IMR-90 (cell line): ENCODE data around the gene PHAF1. TPM values are rescaled to one million over a fixed set of nuclear protein-coding genes. Genes with fewer than 3 reads are reported as not detected.

Experiments used
- ATAC-seq: fragments of 200-7000 bp; cut with Tn5 transposase; 2 replicates; pipeline ENCODE4 v1.9.1; 2020; ENCODE audit warnings: low read depth, mild to moderate bottlenecking, moderate library complexity
- BruUV-seq: library from RNA; stranded (reverse); fragments of 400-500 nt; replicated peaks from 2 replicates; lab custom pipeline; 2021; lab: Mats Ljungman, UMichigan
- CTCF ChIA-PET: fragments of 300-600 bp; formaldehyde crosslinking; extraction: SDS; loops from one replicate; lab custom pipeline; 2021; ENCODE audit warnings: antibody characterized with exemption; lab: Yijun Ruan, JAX
- POLR2A ChIA-PET: fragments of 300-600 bp; sonication (Branson Sonifier 250); formaldehyde crosslinking; loops from one replicate; lab custom pipeline; 2022; ENCODE audit warnings: antibody characterized with exemption; ENCODE audit not compliant: unreplicated experiment; lab: Charles Lee
- DNase-seq: peaks from one replicate; pipeline ENCODE4 v3.0.0; 2013
- H2AFZ ChIP-seq: replicated peaks from 2 replicates; pipeline ENCODE3; 2013; ENCODE audit warnings: low read length, mild to moderate bottlenecking; ENCODE audit not compliant: poor library complexity
- H2AK5ac ChIP-seq: 2 replicates; pipeline ENCODE4 v1.6.1; 2013; ENCODE audit warnings: low read depth, low read length, inconsistent platforms
- H2AK9ac ChIP-seq: replicated peaks from 2 replicates; pipeline ENCODE3; 2013; ENCODE audit warnings: mild to moderate bottlenecking, low read depth, low read length, moderate library complexity; ENCODE audit not compliant: poor library complexity
- H2BK120ac ChIP-seq: 2 replicates; pipeline ENCODE4 v1.6.1; 2013; ENCODE audit warnings: low read depth, low read length, inconsistent platforms
- H2BK15ac ChIP-seq: 3 replicates; pipeline ENCODE4 v1.6.1; 2013; ENCODE audit warnings: low read depth, low read length, inconsistent platforms
- H2BK20ac ChIP-seq: 2 replicates; pipeline ENCODE4 v1.6.1; 2013; ENCODE audit warnings: low read depth, mild to moderate bottlenecking, inconsistent platforms, low read length, moderate library complexity
- H2BK5ac ChIP-seq: 2 replicates; pipeline ENCODE4 v1.6.1; 2013; ENCODE audit warnings: mild to moderate bottlenecking, low read depth, low read length, inconsistent platforms; ENCODE audit not compliant: poor library complexity, severe bottlenecking
- H3K14ac ChIP-seq: replicated peaks from 2 replicates; pipeline ENCODE4 v1.6.1; 2013; ENCODE audit warnings: low read depth, low read length, inconsistent platforms
- H3K18ac ChIP-seq: 2 replicates; pipeline ENCODE4 v1.6.1; 2013; ENCODE audit warnings: low read depth, low read length, control low read depth
- H3K23ac ChIP-seq: 2 replicates; pipeline ENCODE4 v1.6.1; 2013; ENCODE audit warnings: low read depth, low read length, inconsistent platforms
- H3K27ac ChIP-seq: 2 replicates; pipeline ENCODE4 v1.5.1; 2013; ENCODE audit warnings: mild to moderate bottlenecking, control low read depth, low read length; ENCODE audit not compliant: insufficient read depth
- H3K27me3 ChIP-seq: 2 replicates; pipeline ENCODE4 v1.6.1; 2013; ENCODE audit warnings: low read length; ENCODE audit not compliant: control insufficient read depth, insufficient read depth
- H3K36me3 ChIP-seq: 2 replicates; pipeline ENCODE4 v1.6.1; 2013; ENCODE audit warnings: low read length, mixed read lengths; ENCODE audit not compliant: control insufficient read depth, insufficient read depth
- H3K4ac ChIP-seq: 2 replicates; pipeline ENCODE4 v1.6.1; 2013; ENCODE audit warnings: low read depth, low read length, inconsistent platforms
- H3K4me1 ChIP-seq: 2 replicates; pipeline ENCODE4 v1.6.1; 2013; ENCODE audit warnings: low read length, mixed read lengths; ENCODE audit not compliant: control insufficient read depth, insufficient read depth
- H3K4me2 ChIP-seq: 2 replicates; pipeline ENCODE4 v1.6.1; 2013; ENCODE audit warnings: low read depth, mild to moderate bottlenecking, control low read depth, low read length, moderate library complexity
- H3K4me3 ChIP-seq: 2 replicates; pipeline ENCODE4 v1.5.1; 2013; ENCODE audit warnings: low read depth, mild to moderate bottlenecking, control low read depth, low read length, moderate library complexity; ENCODE audit not compliant: insufficient read depth
- H3K56ac ChIP-seq: 2 replicates; pipeline ENCODE4 v1.6.1; 2013; ENCODE audit warnings: low read length, inconsistent platforms; ENCODE audit not compliant: insufficient read depth; ENCODE audit errors: extremely low read depth
- H3K79me1 ChIP-seq, 2 experiments: 2 replicates each; pipeline ENCODE4 v1.6.1; 2013; ENCODE audit warnings: low read length in 2 of 2, inconsistent platforms in 1 of 2, low read depth in 1 of 2
- H3K9ac ChIP-seq: 2 replicates; pipeline ENCODE4 v1.6.1; 2013; ENCODE audit warnings: low read depth, low read length, control low read depth
- H3K9me1 ChIP-seq: 2 replicates; pipeline ENCODE4 v1.6.1; 2013; ENCODE audit warnings: low read length, inconsistent platforms; ENCODE audit not compliant: insufficient read depth
- H3K9me3 ChIP-seq: 2 replicates; pipeline ENCODE4 v1.6.1; 2013; ENCODE audit warnings: low read length; ENCODE audit not compliant: control insufficient read depth, insufficient read depth
- H4K20me1 ChIP-seq: 2 replicates; pipeline ENCODE4 v1.6.1; 2013; ENCODE audit warnings: low read length, inconsistent platforms; ENCODE audit not compliant: insufficient read depth
- H4K5ac ChIP-seq: 2 replicates; pipeline ENCODE4 v1.6.1; 2013; ENCODE audit warnings: mild to moderate bottlenecking, low read depth, low read length, control low read depth
- H4K8ac ChIP-seq, 2 experiments: 2 replicates each; pipeline ENCODE4 v1.6.1; 2013; ENCODE audit warnings: low read depth in 2 of 2, low read length in 2 of 2, control low read depth in 1 of 2, inconsistent platforms in 1 of 2
- H4K91ac ChIP-seq: 2 replicates; pipeline ENCODE4 v1.6.1; 2013; ENCODE audit warnings: low read depth, low read length, inconsistent platforms; ENCODE audit not compliant: insufficient read depth
- BHLHE40 ChIP-seq: fragments of 150-350 bp; IDR thresholded peaks from 2 replicates; pipeline ENCODE4 v1.6.1; 2016; ENCODE audit warnings: mild to moderate bottlenecking, low read depth, low read length
- CEBPB ChIP-seq: IDR thresholded peaks from 2 replicates; pipeline ENCODE4 v1.6.1; 2012; ENCODE audit warnings: low read depth, low read length, improper control_type of control experiment
- CHD1 ChIP-seq: IDR thresholded peaks from 2 replicates; pipeline ENCODE4 v1.6.1; 2012; ENCODE audit warnings: low read depth, low read length, improper control_type of control experiment
- FOS ChIP-seq: fragments of 150-350 bp; IDR thresholded peaks from 2 replicates; pipeline ENCODE4 v1.6.1; 2016; ENCODE audit warnings: low read depth, low read length
- MAFK ChIP-seq: IDR thresholded peaks from 2 replicates; pipeline ENCODE4 v1.6.1; 2012; ENCODE audit warnings: low read depth, low read length, improper control_type of control experiment
- MAZ ChIP-seq: IDR thresholded peaks from 2 replicates; pipeline ENCODE4 v1.6.1; 2012; ENCODE audit warnings: low read depth, mild to moderate bottlenecking, low read length, improper control_type of control experiment, moderate library complexity, borderline replicate concordance
- MXI1 ChIP-seq: IDR thresholded peaks from 2 replicates; pipeline ENCODE4 v1.6.1; 2012; ENCODE audit warnings: low read depth, mild to moderate bottlenecking, low read length, moderate library complexity, borderline replicate concordance
- NFE2L2 ChIP-seq: fragments of 150-350 bp; IDR thresholded peaks from 2 replicates; pipeline ENCODE4 v1.6.1; 2016; ENCODE audit warnings: low read depth, mild to moderate bottlenecking, low read length
- POLR2A ChIP-seq: IDR thresholded peaks from 2 replicates; pipeline ENCODE4 v1.6.1; 2012; ENCODE audit warnings: mild to moderate bottlenecking, low read depth, low read length
- RAD21 ChIP-seq: IDR thresholded peaks from 2 replicates; pipeline ENCODE4 v1.6.1; 2012; ENCODE audit warnings: low read length, improper control_type of control experiment
- RCOR1 ChIP-seq: IDR thresholded peaks from 2 replicates; pipeline ENCODE4 v1.6.1; 2012; ENCODE audit warnings: mild to moderate bottlenecking, low read length, improper control_type of control experiment; ENCODE audit not compliant: insufficient replicate concordance
- RFX5 ChIP-seq: IDR thresholded peaks from 2 replicates; pipeline ENCODE4 v1.8.0; 2012; ENCODE audit warnings: low read depth, mild to moderate bottlenecking, low read length, moderate library complexity
- SMC3 ChIP-seq: fragments of 150-350 bp; IDR thresholded peaks from 2 replicates; pipeline ENCODE4 v1.6.1; 2016; ENCODE audit warnings: low read depth, mild to moderate bottlenecking, antibody characterized with exemption, low read length, moderate library complexity
- WGBS, 2 experiments: methylation state at CpG; one replicate each; pipeline versions ENCODE4 v1.1.5 to v1.1.7; 2013; ENCODE audit warnings: missing lambda C conversion rate in 2 of 2; ENCODE audit not compliant: insufficient read length in 1 of 2; ENCODE audit errors: extremely low coverage in 2 of 2; 5-methylcytosine and 5-hydroxymethylcytosine counted together
- dilution Hi-C: fragments of 300-500 bp; cut with HindIII; formaldehyde crosslinking; loops from one replicate; pipeline ENCODE4 v1.14.3; 2018; ENCODE audit warnings: low sequenced_read_pairs; ENCODE audit not compliant: unreplicated experiment
- in situ Hi-C: fragments of 300-500 bp; cut with MboI; formaldehyde crosslinking; loops from 3 replicates; pipeline ENCODE4 v1.14.3; 2019; ENCODE audit warnings: low sequenced_read_pairs, inconsistent platforms, mixed read lengths
- intact Hi-C: fragments of 100-400 bp; cut with micrococcal nuclease; formaldehyde crosslinking; loops from 2 replicates; pipeline ENCODE4 v1.10.0; 2022
- polyA plus RNA-seq, 3 experiments: library from polyadenylated mRNA; depleted of rRNA; stranded (reverse); fragments of >200 nt; gene quantifications; 2 replicates each; pipeline ENCODE4 v1.2.3, GENCODE V29; 2012; ENCODE audit warnings: low replicate concordance in 1 of 3
- total RNA-seq: library from RNA; depleted of rRNA; stranded (reverse); fragments of >200 nt; gene quantifications from 2 replicates; pipeline ENCODE4 v1.2.3, GENCODE V29; 2012
- TF ChIP-seq, protein P1 (sequence below): fragments of 150-350 bp; IDR thresholded peaks from 2 replicates; pipeline ENCODE4 v1.6.1; 2016; ENCODE audit warnings: low read depth, mild to moderate bottlenecking, low read length, moderate library complexity, borderline replicate concordance
- TF ChIP-seq, protein P2 (sequence below): conservative IDR thresholded peaks from 2 replicates; pipeline ENCODE4 v1.5.1; 2012; ENCODE audit warnings: mild to moderate bottlenecking, low read depth, low read length, improper control_type of control experiment

Gene PHAF1
- total and polyA plus RNA-seq, 2 of the 4 experiments (the other 2 are of a cell fraction) = 14.0 to 19.8 TPM

DNA sequence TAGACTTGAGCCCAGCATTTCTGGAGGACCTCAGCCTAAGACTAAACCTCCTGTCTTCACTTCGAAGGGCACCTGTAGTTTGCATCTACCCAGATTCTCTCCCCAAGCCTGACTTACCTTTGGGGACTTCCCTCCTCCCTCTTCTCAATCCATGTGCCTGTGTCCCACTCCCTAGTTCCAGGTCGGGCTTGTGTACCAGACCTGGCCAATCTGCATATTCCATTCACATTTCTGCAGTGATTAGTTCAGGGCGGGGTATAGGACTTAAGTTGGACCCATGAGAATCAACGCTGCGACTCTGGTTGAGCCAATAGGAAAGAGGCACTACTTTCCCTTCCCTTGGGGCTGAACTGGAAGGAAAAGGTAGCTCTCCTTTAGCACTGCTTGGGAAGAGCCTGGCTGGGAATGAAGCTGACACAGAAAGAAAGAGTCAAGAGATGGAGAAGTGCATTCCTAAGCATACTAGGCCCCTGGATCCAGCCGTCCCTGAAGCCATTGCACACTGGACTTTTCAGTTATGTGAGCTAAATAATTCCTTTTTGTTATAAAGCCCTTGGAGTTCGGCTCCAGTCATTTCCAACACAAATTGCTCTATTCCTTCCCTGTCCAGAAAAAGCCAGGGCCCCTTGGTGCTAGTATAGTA, 47.5 kb downstream of the PHAF1 start:
- dilution Hi-C loops (no loop called here), intact Hi-C loops (loop anchor here (10.0 kb wide), 1 partner anchor 262 kb away; no protein-coding TSS in a partner anchor), in situ Hi-C loops (loop anchor here (5.0 kb wide), 1 partner anchor 195 kb away; the partner anchor contains the start of gene CES3)
- ChIA-PET POLR2A (no interaction called here), CTCF (interaction anchor here (0.9 kb wide), 1 partner anchor 28 kb away, joined by 3 read pairs; no protein-coding TSS in a partner anchor)
- H3K9me3 ChIP-seq = no peaks in the 10 kb centered on the region
- no peak overlapping the region for H2BK15ac ChIP-seq
- H4K8ac ChIP-seq = no peak overlapping the region
- H3K9me1 ChIP-seq = peaks cover 5% of the 10 kb centered on the region; the same call in 1 of the 2 replicates
- H4K20me1 ChIP-seq = peaks cover 30% of the 10 kb centered on the region
- H3K23ac ChIP-seq = no peak overlapping the region
- H2BK5ac ChIP-seq = no peak overlapping the region
- H3K27me3 ChIP-seq = no peaks in the 10 kb centered on the region
- no peak for DNase-seq
- no peak for ATAC-seq
- no peak overlapping the region for H3K27ac ChIP-seq
- H3K4me2 ChIP-seq = no peak overlapping the region
- BruUV-seq = no TSS peak
- H3K79me1 ChIP-seq = peaks cover 10 to 25% of the 10 kb centered on the region in 2 experiments; a peak in 2 of 4 replicates
- no peak overlapping the region for H3K56ac ChIP-seq
- H2AK5ac ChIP-seq = no peak overlapping the region
- H3K9ac ChIP-seq = no peak overlapping the region
- 33% methylated on average over 1 of the region's 7 CpGs; no CpG with 5 or more reads in 1 of the 2 experiments for WGBS, 2 experiments
- H2BK20ac ChIP-seq = no peak overlapping the region
- no peak overlapping the region for H4K91ac ChIP-seq
- TF ChIP-seq RCOR1 = no peak
- TF ChIP-seq MXI1 = no peak
- no peak for TF ChIP-seq CEBPB
- TF ChIP-seq NFE2L2 = no peak
- TF ChIP-seq FOS = no peak
- no peak for TF ChIP-seq POLR2A
- TF ChIP-seq RAD21 = no peak
- TF ChIP-seq, protein P1, sequence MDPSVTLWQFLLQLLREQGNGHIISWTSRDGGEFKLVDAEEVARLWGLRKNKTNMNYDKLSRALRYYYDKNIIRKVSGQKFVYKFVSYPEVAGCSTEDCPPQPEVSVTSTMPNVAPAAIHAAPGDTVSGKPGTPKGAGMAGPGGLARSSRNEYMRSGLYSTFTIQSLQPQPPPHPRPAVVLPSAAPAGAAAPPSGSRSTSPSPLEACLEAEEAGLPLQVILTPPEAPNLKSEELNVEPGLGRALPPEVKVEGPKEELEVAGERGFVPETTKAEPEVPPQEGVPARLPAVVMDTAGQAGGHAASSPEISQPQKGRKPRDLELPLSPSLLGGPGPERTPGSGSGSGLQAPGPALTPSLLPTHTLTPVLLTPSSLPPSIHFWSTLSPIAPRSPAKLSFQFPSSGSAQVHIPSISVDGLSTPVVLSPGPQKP = no peak
- TF ChIP-seq RFX5 = no peak
- no peak for TF ChIP-seq MAZ
- TF ChIP-seq MAFK = no peak
- no peak for TF ChIP-seq CHD1
- no peak for TF ChIP-seq BHLHE40
- TF ChIP-seq, protein P2, sequence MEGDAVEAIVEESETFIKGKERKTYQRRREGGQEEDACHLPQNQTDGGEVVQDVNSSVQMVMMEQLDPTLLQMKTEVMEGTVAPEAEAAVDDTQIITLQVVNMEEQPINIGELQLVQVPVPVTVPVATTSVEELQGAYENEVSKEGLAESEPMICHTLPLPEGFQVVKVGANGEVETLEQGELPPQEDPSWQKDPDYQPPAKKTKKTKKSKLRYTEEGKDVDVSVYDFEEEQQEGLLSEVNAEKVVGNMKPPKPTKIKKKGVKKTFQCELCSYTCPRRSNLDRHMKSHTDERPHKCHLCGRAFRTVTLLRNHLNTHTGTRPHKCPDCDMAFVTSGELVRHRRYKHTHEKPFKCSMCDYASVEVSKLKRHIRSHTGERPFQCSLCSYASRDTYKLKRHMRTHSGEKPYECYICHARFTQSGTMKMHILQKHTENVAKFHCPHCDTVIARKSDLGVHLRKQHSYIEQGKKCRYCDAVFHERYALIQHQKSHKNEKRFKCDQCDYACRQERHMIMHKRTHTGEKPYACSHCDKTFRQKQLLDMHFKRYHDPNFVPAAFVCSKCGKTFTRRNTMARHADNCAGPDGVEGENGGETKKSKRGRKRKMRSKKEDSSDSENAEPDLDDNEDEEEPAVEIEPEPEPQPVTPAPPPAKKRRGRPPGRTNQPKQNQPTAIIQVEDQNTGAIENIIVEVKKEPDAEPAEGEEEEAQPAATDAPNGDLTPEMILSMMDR = no peak
- TF ChIP-seq SMC3 = no peak
- H3K4me3 ChIP-seq = no peak overlapping the region
- no peak overlapping the region for H3K14ac ChIP-seq
- H3K36me3 ChIP-seq = no peaks in the 10 kb centered on the region
- H3K4me1 ChIP-seq = peaks cover 5% of the 10 kb centered on the region; the same call in 1 of the 2 replicates
- H2AK9ac ChIP-seq = no peak overlapping the region
- no peak overlapping the region for H3K18ac ChIP-seq
- no peak overlapping the region for H2AFZ ChIP-seq
- H4K5ac ChIP-seq = no peak overlapping the region
- H3K4ac ChIP-seq = no peak overlapping the region
- H2BK120ac ChIP-seq = no peak overlapping the region
